ENCODE data around the gene CGN.

CGN gene

DNA sequence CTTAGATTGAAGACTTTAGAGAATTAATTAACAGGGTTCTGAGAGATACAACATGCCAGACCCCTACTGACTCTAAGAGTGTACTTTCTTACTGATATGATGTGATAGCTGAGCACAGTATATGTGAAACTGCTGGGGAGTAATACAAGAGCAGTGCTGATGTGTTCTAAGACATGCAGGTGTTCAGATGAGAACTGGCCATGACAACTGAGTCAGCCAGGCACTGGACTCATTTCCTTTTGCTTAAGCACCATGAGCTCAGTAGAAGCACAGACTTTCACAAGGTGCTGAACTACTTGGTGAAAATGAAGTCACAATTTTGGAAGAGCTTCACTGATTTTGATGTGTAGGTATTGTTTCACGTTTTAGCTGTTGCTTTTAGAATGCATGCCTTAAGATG, 36.0 kb upstream of the CGN start:
- no peak overlapping the region for H3K4me3 ChIP-seq
- H3K27ac ChIP-seq = no peak overlapping the region
- no peak for DNase-seq (ENCODE audit: low spot score)
- TF ChIP-seq, protein P1, sequence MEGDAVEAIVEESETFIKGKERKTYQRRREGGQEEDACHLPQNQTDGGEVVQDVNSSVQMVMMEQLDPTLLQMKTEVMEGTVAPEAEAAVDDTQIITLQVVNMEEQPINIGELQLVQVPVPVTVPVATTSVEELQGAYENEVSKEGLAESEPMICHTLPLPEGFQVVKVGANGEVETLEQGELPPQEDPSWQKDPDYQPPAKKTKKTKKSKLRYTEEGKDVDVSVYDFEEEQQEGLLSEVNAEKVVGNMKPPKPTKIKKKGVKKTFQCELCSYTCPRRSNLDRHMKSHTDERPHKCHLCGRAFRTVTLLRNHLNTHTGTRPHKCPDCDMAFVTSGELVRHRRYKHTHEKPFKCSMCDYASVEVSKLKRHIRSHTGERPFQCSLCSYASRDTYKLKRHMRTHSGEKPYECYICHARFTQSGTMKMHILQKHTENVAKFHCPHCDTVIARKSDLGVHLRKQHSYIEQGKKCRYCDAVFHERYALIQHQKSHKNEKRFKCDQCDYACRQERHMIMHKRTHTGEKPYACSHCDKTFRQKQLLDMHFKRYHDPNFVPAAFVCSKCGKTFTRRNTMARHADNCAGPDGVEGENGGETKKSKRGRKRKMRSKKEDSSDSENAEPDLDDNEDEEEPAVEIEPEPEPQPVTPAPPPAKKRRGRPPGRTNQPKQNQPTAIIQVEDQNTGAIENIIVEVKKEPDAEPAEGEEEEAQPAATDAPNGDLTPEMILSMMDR (IDR thresholded peaks at IDR 0.05) = no peak

- DNase-seq (ENCODE audit: low spot score) = no peak
- Histone ChIP-seq H3K4me3 (no peak overlapping the region), H3K27ac (no peak overlapping the region)
- TF ChIP-seq, protein P1 (IDR thresholded peaks at IDR 0.05) = no peak
Measured at GRCh38 chr1:151476083-151476482, 35.1 kb upstream of the CGN start.

GRCh38 chr1:151477066-151477465, 34.1 kb upstream of the CGN start:
- no peak overlapping the region for H3K27ac ChIP-seq
- TF ChIP-seq, protein P1 (IDR thresholded peaks at IDR 0.05) = no peak
- no peak overlapping the region for H3K4me3 ChIP-seq

GRCh38 chr1:151478140-151478812, 32.9 kb upstream of the CGN start:
- no peak overlapping the region for H3K27ac ChIP-seq
- TF ChIP-seq, protein P1 (IDR thresholded peaks at IDR 0.05) = no peak
- DNase-seq (ENCODE audit: low spot score) = no peak
- no peak overlapping the region for H3K4me3 ChIP-seq

More at GRCh38 chr1:151477066-151477465, 34.1 kb upstream of the CGN start:
- DNase-seq (ENCODE audit: low spot score) = no peak

DNA sequence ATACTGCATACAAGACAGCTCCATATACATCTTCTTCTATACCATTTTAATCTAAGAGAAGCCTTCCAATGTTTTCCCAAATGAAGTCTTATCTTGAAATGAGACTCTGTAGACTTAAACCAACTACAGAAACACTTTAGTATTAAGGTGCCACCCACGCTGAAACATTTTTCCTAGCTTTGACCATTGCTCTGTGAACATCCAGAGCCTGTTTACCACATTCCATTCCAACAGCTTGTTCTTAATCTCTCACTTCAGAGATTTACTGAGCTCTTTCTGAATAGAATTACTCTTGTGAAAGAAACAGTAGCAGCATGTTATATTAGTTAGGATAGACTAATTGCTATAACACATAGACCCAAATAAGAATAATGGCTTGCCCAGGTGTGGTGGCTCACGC, 32.3 kb upstream of the CGN start:
- DNase-seq (ENCODE audit: low spot score) = no peak
- TF ChIP-seq, protein P1 (IDR thresholded peaks at IDR 0.05) = no peak
- no peak overlapping the region for H3K4me3 ChIP-seq
- no peak overlapping the region for H3K27ac ChIP-seq

- DNase-seq (ENCODE audit: low spot score) = no peak
- TF ChIP-seq, protein P1 (IDR thresholded peaks at IDR 0.05) = no peak
- H3K27ac ChIP-seq = no peak overlapping the region
Measured at GRCh38 chr1:151479462-151479861, 31.7 kb upstream of the CGN start.

DNA sequence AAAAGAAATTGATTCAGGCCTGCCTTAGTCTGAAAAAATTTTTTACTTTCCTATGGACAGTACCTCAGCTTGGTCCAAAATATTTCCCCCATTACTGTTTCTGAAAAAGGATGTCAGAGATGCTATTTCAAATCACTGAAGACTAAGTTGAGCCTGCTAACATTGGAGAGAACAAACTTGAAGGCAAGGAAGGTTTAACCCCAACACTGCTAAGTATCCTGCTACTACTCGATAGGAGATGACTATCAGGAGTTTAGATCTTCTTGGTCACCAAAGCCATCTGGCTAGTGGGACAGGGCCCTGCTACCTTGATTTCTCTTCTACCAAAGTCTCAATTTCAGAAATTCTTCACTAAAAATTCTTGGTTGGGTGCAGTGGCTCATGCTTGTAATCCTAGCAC, 29.2 kb upstream of the CGN start:
- no peak for DNase-seq (ENCODE audit: low spot score)
- TF ChIP-seq, protein P1 (IDR thresholded peaks at IDR 0.05) = no peak
- no peak overlapping the region for H3K27ac ChIP-seq

More at GRCh38 chr1:151479462-151479861, 31.7 kb upstream of the CGN start:
- H3K4me3 ChIP-seq = no peak overlapping the region

More for the DNA sequence above, 29.2 kb upstream of the CGN start:
- H3K4me3 ChIP-seq = no peak overlapping the region
